Neural cell (in vitro differentiated cells): ENCODE measurements around the gene UBAC2. TPM values are rescaled to one million over a fixed set of nuclear protein-coding genes. Genes with fewer than 3 reads are reported as not detected.

Experiments
- H2AFZ ChIP-seq: fragments of 200-600, 300-800 bp; sonication (generic), shearing (Covaris generic); 2 replicates; pipeline ENCODE4 v1.6.0; 2014; ENCODE audit warnings: low read depth, mild to moderate bottlenecking, antibody characterized with exemption, low read length, moderate library complexity
- H3F3A ChIP-seq: fragments of 200-600 bp; shearing (Covaris generic); 2 replicates; pipeline ENCODE4 v1.6.1; 2016; ENCODE audit warnings: mild to moderate bottlenecking, moderate library complexity, mixed read lengths, antibody characterized with exemption, low read length; ENCODE audit not compliant: insufficient read depth, poor library complexity, severe bottlenecking
- H3K27ac ChIP-seq: fragments of 200-600, 300-800 bp; sonication (generic), shearing (Covaris generic); 2 replicates; pipeline ENCODE4 v1.5.1; 2014; ENCODE audit warnings: mild to moderate bottlenecking, low read length, moderate library complexity
- H3K27me3 ChIP-seq: fragments of 300-800, 200-600 bp; sonication (generic), shearing (Covaris generic); 2 replicates; pipeline ENCODE4 v1.6.0; 2014; ENCODE audit warnings: mild to moderate bottlenecking, low read depth, low read length, moderate library complexity; ENCODE audit not compliant: insufficient read depth
- H3K36me3 ChIP-seq: fragments of 300-800, 200-600 bp; sonication (generic), shearing (Covaris generic); 2 replicates; pipeline ENCODE4 v1.5.1; 2014; ENCODE audit warnings: mild to moderate bottlenecking, antibody characterized with exemption, low read length, moderate library complexity; ENCODE audit not compliant: insufficient read depth
- H3K4me2 ChIP-seq: fragments of 300-800, 200-600 bp; sonication (generic), shearing (Covaris generic); 2 replicates; pipeline ENCODE4 v1.6.0; 2014; ENCODE audit warnings: mild to moderate bottlenecking, low read length
- H3K4me3 ChIP-seq: fragments of 300-800, 200-600 bp; sonication (generic), shearing (Covaris generic); 2 replicates; pipeline ENCODE4 v1.5.1; 2014; ENCODE audit warnings: mild to moderate bottlenecking, low read length, moderate library complexity
- H3K79me2 ChIP-seq: fragments of 200-600 bp; shearing (Covaris generic); replicated peaks from 2 replicates; pipeline ENCODE4 v1.6.0; 2014; ENCODE audit warnings: mild to moderate bottlenecking, low read length, moderate library complexity; ENCODE audit not compliant: insufficient read depth
- H3K9ac ChIP-seq: fragments of 300-800, 200-600 bp; sonication (generic), shearing (Covaris generic); 2 replicates; pipeline ENCODE4 v1.6.1; 2016; ENCODE audit warnings: mild to moderate bottlenecking, low read length, mixed read lengths
- H3K9me2 ChIP-seq: fragments of 200-600 bp; shearing (Covaris generic); 2 replicates; pipeline ENCODE4 v1.6.1; 2016; ENCODE audit warnings: mild to moderate bottlenecking, low read length, mixed read lengths; ENCODE audit not compliant: insufficient read depth
- H3K9me3 ChIP-seq: fragments of 200-600, 300-800 bp; sonication (generic), shearing (Covaris generic); 2 replicates; pipeline ENCODE4 v1.6.1; 2016; ENCODE audit warnings: mild to moderate bottlenecking, mixed run types, low read length, moderate library complexity, mixed read lengths
- H4K20me1 ChIP-seq: fragments of 200-600 bp; shearing (Covaris generic); 2 replicates; pipeline ENCODE4 v1.6.1; 2016; ENCODE audit warnings: mild to moderate bottlenecking, mixed run types; ENCODE audit not compliant: insufficient read depth
- EP300 ChIP-seq: fragments of 450-650 bp; conservative IDR thresholded peaks from 2 replicates; pipeline ENCODE4 v1.6.1; 2014; ENCODE audit warnings: antibody characterized with exemption, mild to moderate bottlenecking, moderate library complexity; ENCODE audit not compliant: poor library complexity, severe bottlenecking
- EZH2 ChIP-seq: fragments of 200-600, 300-800 bp; shearing (Covaris generic), sonication (generic); IDR thresholded peaks from 2 replicates; pipeline ENCODE4 v1.6.1; 2014; ENCODE audit warnings: antibody characterized with exemption, low read length, borderline replicate concordance, mild to moderate bottlenecking; ENCODE audit not compliant: insufficient read depth, poor library complexity, severe bottlenecking
- MXI1 ChIP-seq: fragments of 450-650 bp; conservative IDR thresholded peaks from 2 replicates; pipeline ENCODE4 v1.6.1; 2014; ENCODE audit warnings: antibody characterized with exemption, mild to moderate bottlenecking; ENCODE audit not compliant: poor library complexity, severe bottlenecking
- POLR2AphosphoS5 ChIP-seq: IDR thresholded peaks from 2 replicates; pipeline ENCODE4 v1.6.1; 2012
- RAD21 ChIP-seq: fragments of 450-650 bp; conservative IDR thresholded peaks from 2 replicates; pipeline ENCODE4 v1.6.1; 2014; ENCODE audit warnings: antibody characterized with exemption, mild to moderate bottlenecking, moderate library complexity
- SMC3 ChIP-seq: fragments of 450-650 bp; conservative IDR thresholded peaks from 2 replicates; pipeline ENCODE4 v1.6.1; 2014; ENCODE audit warnings: antibody characterized with exemption, mild to moderate bottlenecking, moderate library complexity; ENCODE audit not compliant: poor library complexity
- TAF1 ChIP-seq: IDR thresholded peaks from 2 replicates; pipeline ENCODE4 v1.6.1; 2012; ENCODE audit warnings: low read depth
- polyA plus RNA-seq: library from polyadenylated mRNA; depleted of rRNA; stranded (reverse); fragments of >200 nt; gene quantifications from 2 replicates; pipeline ENCODE4 v1.2.3, GENCODE V29; 2014
- TF ChIP-seq, protein P1 (sequence below): IDR thresholded peaks from 2 replicates; pipeline ENCODE4 v1.6.1; 2012; ENCODE audit warnings: borderline replicate concordance
- TF ChIP-seq, protein P2 (sequence below): fragments of 450-650 bp; IDR thresholded peaks from 2 replicates; pipeline ENCODE4 v1.5.1; 2014; ENCODE audit warnings: antibody characterized with exemption, mild to moderate bottlenecking, moderate library complexity; ENCODE audit not compliant: poor library complexity, severe bottlenecking

Gene UBAC2
- polyA plus RNA-seq, 1 donor from 2014 or later = 56.9 TPM

DNA sequence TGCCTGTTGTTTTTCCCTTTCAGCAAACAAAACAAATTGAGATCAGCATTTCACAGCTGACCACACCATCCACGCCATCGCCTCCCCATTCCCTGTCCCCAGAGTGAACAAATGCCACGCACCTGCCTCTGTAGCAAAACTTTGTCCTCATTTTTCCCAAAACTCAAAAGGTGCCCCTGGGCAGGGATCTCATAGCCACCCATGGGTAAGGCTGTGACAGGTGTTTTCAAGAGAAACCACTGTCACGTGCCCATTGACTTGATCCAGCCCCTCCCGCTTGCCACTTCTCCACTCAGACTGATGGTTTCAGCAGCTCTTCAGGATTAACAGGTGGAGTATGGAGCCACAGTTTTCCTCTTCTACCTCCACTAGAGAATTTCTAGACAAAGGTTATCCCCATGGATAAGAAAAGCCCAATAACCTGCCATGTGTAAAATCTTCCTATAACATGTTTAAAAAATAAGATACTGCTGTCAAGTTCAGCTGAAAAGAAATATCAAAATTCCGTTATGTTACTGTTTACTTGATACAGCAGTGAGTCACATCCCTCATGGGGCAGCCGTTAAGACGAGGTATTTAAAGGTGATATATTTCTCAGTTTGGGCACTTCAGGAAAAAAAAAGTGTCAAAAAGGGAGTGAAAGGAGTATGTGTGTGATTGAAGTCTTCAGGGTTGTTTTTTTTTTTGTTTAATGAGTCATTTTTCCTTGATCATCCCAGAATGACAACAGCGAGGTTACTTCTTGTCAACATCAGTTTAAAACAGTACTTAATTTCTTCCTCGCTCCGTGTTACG, 170.0 kb downstream of the UBAC2 start:
- Histone ChIP-seq H3K36me3 (no peaks in the 10 kb centered on the region), H2AFZ (no peak overlapping the region), H3K9ac (no peak overlapping the region), H3K4me3 (no peak overlapping the region), H3K79me2 (no peaks in the 10 kb centered on the region), H3F3A (no peaks in the 10 kb centered on the region), H3K4me2 (no peak overlapping the region), H4K20me1 (no peaks in the 10 kb centered on the region), H3K27me3 (no peaks in the 10 kb centered on the region), H3K27ac (no peak overlapping the region), H3K9me2 (no peaks in the 10 kb centered on the region), H3K9me3 (no peaks in the 10 kb centered on the region)
- TF ChIP-seq EZH2 (no peak), MXI1 (no peak), SMC3 (no peak), RAD21 (no peak), TAF1 (no peak), POLR2AphosphoS5 (no peak)
- TF ChIP-seq, protein P1, sequence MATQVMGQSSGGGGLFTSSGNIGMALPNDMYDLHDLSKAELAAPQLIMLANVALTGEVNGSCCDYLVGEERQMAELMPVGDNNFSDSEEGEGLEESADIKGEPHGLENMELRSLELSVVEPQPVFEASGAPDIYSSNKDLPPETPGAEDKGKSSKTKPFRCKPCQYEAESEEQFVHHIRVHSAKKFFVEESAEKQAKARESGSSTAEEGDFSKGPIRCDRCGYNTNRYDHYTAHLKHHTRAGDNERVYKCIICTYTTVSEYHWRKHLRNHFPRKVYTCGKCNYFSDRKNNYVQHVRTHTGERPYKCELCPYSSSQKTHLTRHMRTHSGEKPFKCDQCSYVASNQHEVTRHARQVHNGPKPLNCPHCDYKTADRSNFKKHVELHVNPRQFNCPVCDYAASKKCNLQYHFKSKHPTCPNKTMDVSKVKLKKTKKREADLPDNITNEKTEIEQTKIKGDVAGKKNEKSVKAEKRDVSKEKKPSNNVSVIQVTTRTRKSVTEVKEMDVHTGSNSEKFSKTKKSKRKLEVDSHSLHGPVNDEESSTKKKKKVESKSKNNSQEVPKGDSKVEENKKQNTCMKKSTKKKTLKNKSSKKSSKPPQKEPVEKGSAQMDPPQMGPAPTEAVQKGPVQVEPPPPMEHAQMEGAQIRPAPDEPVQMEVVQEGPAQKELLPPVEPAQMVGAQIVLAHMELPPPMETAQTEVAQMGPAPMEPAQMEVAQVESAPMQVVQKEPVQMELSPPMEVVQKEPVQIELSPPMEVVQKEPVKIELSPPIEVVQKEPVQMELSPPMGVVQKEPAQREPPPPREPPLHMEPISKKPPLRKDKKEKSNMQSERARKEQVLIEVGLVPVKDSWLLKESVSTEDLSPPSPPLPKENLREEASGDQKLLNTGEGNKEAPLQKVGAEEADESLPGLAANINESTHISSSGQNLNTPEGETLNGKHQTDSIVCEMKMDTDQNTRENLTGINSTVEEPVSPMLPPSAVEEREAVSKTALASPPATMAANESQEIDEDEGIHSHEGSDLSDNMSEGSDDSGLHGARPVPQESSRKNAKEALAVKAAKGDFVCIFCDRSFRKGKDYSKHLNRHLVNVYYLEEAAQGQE = no peak
- TF ChIP-seq, protein P2, sequence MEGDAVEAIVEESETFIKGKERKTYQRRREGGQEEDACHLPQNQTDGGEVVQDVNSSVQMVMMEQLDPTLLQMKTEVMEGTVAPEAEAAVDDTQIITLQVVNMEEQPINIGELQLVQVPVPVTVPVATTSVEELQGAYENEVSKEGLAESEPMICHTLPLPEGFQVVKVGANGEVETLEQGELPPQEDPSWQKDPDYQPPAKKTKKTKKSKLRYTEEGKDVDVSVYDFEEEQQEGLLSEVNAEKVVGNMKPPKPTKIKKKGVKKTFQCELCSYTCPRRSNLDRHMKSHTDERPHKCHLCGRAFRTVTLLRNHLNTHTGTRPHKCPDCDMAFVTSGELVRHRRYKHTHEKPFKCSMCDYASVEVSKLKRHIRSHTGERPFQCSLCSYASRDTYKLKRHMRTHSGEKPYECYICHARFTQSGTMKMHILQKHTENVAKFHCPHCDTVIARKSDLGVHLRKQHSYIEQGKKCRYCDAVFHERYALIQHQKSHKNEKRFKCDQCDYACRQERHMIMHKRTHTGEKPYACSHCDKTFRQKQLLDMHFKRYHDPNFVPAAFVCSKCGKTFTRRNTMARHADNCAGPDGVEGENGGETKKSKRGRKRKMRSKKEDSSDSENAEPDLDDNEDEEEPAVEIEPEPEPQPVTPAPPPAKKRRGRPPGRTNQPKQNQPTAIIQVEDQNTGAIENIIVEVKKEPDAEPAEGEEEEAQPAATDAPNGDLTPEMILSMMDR = no peak

GRCh38 chr13:99371956-99372355, 171.3 kb downstream of the UBAC2 start:
- H3K36me3 ChIP-seq = no peaks in the 10 kb centered on the region
- no peaks in the 10 kb centered on the region for H3F3A ChIP-seq
- no peaks in the 10 kb centered on the region for H3K9me2 ChIP-seq
- H3K79me2 ChIP-seq = no peaks in the 10 kb centered on the region
- H3K4me3 ChIP-seq = no peak overlapping the region
- H3K9ac ChIP-seq = no peak overlapping the region
- H3K9me3 ChIP-seq = no peaks in the 10 kb centered on the region
- H4K20me1 ChIP-seq = no peaks in the 10 kb centered on the region
- TF ChIP-seq, protein P1 = no peak
- no peak for TF ChIP-seq POLR2AphosphoS5
- TF ChIP-seq SMC3 = no peak
- no peak for TF ChIP-seq EP300
- TF ChIP-seq, protein P2 = no peak
- no peak for TF ChIP-seq EZH2
- no peak for TF ChIP-seq TAF1
- no peak for TF ChIP-seq RAD21
- TF ChIP-seq MXI1 = no peak
- H3K27me3 ChIP-seq = no peaks in the 10 kb centered on the region
- H2AFZ ChIP-seq = no peak overlapping the region
- no peak overlapping the region for H3K4me2 ChIP-seq
- no peak overlapping the region for H3K27ac ChIP-seq
